Activated T-helper 2 cell treated with anti-CD3 and anti-CD28 coated beads, Interferon-gamma antibody, Interleukin-2, Interleukin-4, amounts not matched to agents 10 μg/mL and 5 μg/mL and 100 μg/mL, durations not matched to agents 14 hours and 24 hours and 36 hours (primary cell): ENCODE results near the gene KCTD2. TPM values are rescaled to one million over a fixed set of nuclear protein-coding genes. Genes with fewer than 3 reads are reported as not detected.
"Not testable (repeated sequence)": the region's sequence is repeated elsewhere in the genome, so short reads cannot be mapped to it uniquely, and the experiment has no call there.

Experiments
- DNase-seq: peaks from one replicate; pipeline ENCODE4 v3.0.0; 2021; ENCODE audit warnings: low spot score
- H3K27ac Mint-ChIP-seq: one replicate; pipeline ENCODE4 v1.8.0; 2021; ENCODE audit warnings: mixed read lengths
- H3K27me3 Mint-ChIP-seq: one replicate; pipeline ENCODE4 v1.8.0; 2021; ENCODE audit warnings: low read depth, mixed read lengths
- H3K36me3 Mint-ChIP-seq: one replicate; pipeline ENCODE4 v1.8.0; 2021; ENCODE audit warnings: low read depth, mixed read lengths
- H3K4me1 Mint-ChIP-seq: one replicate; pipeline ENCODE4 v1.8.0; 2021; ENCODE audit warnings: low read depth, mixed read lengths
- H3K4me3 Mint-ChIP-seq: one replicate; pipeline ENCODE4 v1.8.0; 2021; ENCODE audit warnings: low read depth, mild to moderate bottlenecking, moderate library complexity, mixed read lengths
- H3K9me3 Mint-ChIP-seq: one replicate; pipeline ENCODE4 v1.8.0; 2021; ENCODE audit warnings: mixed read lengths
- intact Hi-C: fragments of 100-400 bp; cut with micrococcal nuclease; formaldehyde crosslinking; loops from one replicate; pipeline ENCODE4 v1.15.1; 2023
- total RNA-seq: library from RNA; stranded (reverse); gene quantifications from 2 replicates; pipeline ENCODE4 v1.2.3, GENCODE V29; 2022

The KCTD2 gene
- total RNA-seq: 18.0 and 20.7 TPM in 2 replicates

DNA sequence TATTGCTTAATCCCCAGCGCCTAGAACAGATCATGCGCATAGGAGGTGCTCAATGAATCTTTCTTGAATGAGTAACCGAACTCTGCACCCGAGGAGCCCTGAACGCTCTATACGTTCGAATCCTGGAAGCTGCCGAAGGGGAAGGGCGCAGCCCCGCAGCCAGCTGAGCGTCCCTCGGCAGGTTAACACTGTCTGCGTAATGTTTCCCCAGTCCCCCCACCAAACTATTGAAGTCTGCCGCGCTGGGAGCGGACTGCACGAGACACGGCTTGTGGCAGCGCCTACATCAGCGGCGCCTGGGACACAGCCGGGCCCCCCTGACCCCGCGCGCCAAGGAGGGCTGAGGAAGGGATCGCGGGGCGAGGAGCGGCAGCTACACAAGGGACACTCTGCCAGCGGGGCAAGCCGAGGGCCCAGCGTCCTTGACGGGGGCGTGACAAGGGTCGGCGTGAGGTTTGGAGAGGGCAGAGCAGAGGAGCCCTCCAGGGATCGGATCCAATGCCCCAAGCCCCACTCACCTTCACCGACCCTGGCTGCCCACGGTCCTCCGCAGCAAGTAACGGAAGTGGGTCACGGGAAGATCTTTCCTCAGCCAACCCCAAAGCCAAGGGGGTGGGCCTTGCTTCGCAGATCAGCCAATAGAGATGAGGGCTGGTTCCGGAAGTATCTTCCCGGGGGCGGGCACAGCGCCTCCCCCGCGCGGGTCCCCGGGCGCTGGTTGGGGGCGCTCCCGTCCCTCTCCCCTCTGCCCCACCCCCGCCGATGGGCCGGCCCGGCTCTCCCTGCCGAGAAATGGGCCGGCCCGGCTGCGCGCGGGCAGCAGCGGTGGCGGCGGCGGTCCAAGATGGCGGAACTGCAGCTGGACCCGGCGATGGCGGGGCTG is at the start of gene KCTD2, which contains the start of gene ATP5PD:
Gene KCTD2 (plus strand): TSS at position 819 of the 883 bp plus-strand sequence. CDS start 26 bp downstream, at position 845.
Gene ATP5PD (minus strand): TSS at position 563 of the 883 bp plus-strand sequence. CDS start 4,319 bp downstream, outside the sequence.
- Mint-ChIP-seq H3K4me1 (peaks cover 35% of the 10 kb centered on the region), H3K27ac (peak within 1 kb of the TSS; percentile 86), H3K36me3 (peaks cover 20% of the 10 kb centered on the region), H3K9me3 (no peaks in the 10 kb centered on the region), H3K27me3 (no peaks in the 10 kb centered on the region), H3K4me3 (peak within 1 kb of the TSS; percentile 98)
- DNase-seq: peak; percentile 93
- intact Hi-C loops: loop anchor here (1.0 to 5.0 kb wide), 2 partner anchors 11 to 156 kb away; no protein-coding TSS in a partner anchor

DNA sequence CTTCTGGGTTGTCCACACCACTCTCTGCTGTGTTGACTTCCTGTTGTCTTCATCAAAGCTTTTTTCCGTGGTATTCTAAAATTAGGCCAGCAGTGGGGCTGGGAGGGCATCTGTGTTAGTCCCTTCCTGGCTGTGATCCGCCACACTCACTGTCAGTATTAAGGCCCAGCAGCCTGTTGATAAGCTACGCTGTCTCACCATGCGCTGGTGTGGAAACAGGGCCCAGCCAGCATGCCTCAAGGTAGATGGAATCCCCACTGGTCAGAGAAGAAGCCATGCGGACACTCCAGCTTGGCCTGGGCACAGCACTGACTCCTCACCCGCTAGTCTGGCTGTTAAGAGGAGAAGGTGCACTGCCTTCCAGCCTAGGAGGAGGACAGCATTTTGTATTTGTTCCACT is 48.2 kb upstream of the KCTD2 start:
- Mint-ChIP-seq H3K4me3 (no peak overlapping the region), H3K36me3 (no peaks in the 10 kb centered on the region), H3K27me3 (peaks cover 4% of the 10 kb centered on the region), H3K27ac (no peak overlapping the region), H3K9me3 (no peaks in the 10 kb centered on the region), H3K4me1 (peaks cover 9% of the 10 kb centered on the region)
- intact Hi-C loops: no loop called here
- DNase-seq: no peak

GRCh38 chr17:74999523-74999922 is 47.5 kb upstream of the KCTD2 start:
- no peak overlapping the region for H3K4me3 Mint-ChIP-seq
- peaks cover 9% of the 10 kb centered on the region for H3K4me1 Mint-ChIP-seq
- H3K36me3 Mint-ChIP-seq: no peaks in the 10 kb centered on the region
- intact Hi-C loops: no loop called here
- no peaks in the 10 kb centered on the region for H3K9me3 Mint-ChIP-seq
- DNase-seq: no peak
- H3K27ac Mint-ChIP-seq: no peak overlapping the region
- peaks cover 4% of the 10 kb centered on the region for H3K27me3 Mint-ChIP-seq

- Mint-ChIP-seq H3K9me3 (no peaks in the 10 kb centered on the region), H3K36me3 (no peaks in the 10 kb centered on the region), H3K27ac (no peak overlapping the region), H3K4me3 (no peak overlapping the region), H3K4me1 (peaks cover 9% of the 10 kb centered on the region), H3K27me3 (no peaks in the 10 kb centered on the region)
- intact Hi-C loops: no loop called here
- DNase-seq: no peak
Observed at GRCh38 chr17:75001915-75002843, 44.8 kb upstream of the KCTD2 start.

DNA sequence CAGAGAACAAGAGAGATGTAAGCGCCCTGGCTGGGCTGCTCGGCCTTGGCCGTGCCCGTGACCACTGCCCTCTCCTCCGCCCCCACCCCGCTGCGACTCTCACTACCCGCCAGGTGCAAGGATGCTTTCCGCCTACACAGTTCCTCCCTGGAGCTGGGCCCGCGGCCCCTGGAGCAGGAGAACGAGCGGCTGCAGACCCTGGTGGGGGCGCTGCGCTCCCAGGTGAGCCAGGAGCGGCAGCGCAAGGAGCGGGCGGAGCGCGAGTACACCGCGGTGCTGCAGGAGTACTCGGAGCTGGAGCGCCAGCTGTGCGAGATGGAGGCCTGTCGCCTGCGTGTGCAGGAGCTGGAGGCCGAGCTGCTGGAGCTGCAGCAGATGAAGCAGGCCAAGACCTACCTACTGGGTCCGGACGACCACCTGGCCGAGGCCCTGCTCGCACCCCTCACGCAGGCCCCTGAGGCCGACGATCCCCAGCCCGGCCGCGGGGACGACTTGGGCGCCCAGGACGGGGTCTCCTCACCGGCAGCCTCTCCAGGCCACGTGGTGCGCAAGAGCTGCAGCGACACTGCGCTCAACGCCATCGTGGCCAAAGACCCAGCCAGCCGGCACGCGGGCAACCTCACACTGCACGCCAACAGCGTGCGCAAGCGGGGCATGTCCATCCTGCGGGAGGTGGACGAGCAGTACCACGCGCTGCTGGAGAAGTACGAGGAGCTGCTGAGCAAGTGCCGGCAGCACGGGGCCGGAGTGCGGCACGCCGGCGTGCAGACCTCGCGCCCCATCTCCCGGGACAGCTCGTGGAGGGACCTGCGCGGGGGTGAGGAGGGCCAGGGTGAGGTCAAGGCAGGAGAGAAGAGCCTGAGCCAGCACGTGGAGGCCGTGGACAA is 43.7 kb upstream of the KCTD2 start:
- peaks cover 8% of the 10 kb centered on the region for H3K4me1 Mint-ChIP-seq
- H3K9me3 Mint-ChIP-seq: no peaks in the 10 kb centered on the region
- H3K27me3 Mint-ChIP-seq: no peaks in the 10 kb centered on the region
- no peak overlapping the region for H3K4me3 Mint-ChIP-seq
- intact Hi-C loops: no loop called here
- H3K36me3 Mint-ChIP-seq: no peaks in the 10 kb centered on the region
- no peak for DNase-seq
- H3K27ac Mint-ChIP-seq: no peak overlapping the region

DNA sequence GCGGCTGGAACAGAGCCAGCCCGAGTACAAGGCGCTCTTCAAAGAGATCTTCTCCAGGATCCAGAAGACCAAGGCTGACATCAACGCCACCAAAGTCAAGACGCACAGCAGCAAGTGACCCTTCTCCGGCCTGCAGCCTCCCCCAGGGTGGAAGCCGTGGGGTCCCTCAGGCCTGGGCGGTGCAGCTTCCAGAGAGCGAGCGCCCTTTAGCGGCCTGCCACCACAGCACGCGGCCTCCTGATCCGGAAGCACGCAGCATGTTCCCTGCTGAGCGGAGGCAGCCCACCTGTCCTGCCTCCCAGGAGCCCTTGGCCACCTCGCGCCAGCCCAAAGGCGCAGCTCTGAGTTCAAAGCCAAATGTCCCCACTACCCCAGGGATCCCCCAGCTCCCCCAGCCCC is 43.1 kb upstream of the KCTD2 start:
- Mint-ChIP-seq H3K27ac (no peak overlapping the region), H3K4me3 (no peak overlapping the region), H3K36me3 (no peaks in the 10 kb centered on the region), H3K27me3 (no peaks in the 10 kb centered on the region), H3K9me3 (no peaks in the 10 kb centered on the region), H3K4me1 (peaks cover 3% of the 10 kb centered on the region)
- intact Hi-C loops: no loop called here
- DNase-seq: no peak

DNA sequence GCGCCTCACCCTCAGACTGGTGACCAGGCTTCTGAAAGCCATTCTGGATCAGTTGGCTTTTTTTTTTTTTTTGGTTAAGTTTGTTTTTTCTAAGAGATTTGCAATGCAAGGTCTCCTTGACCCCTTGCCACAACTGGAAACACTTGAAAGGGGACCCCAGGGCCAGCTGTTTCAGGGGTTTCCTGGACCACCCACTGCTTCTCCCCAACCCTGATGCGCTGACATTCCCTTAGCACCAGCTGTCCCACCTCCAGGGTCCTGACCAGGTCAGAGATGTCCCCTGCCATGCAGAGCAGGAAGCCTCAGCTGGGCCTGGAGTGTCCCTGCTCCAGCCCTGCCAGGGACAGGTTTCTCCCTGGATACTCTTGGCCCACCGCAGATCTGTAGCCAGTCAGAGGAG is 42.7 kb upstream of the KCTD2 start:
- H3K27me3 Mint-ChIP-seq: no peaks in the 10 kb centered on the region
- intact Hi-C loops: no loop called here
- H3K36me3 Mint-ChIP-seq: no peaks in the 10 kb centered on the region
- H3K4me3 Mint-ChIP-seq: no peak overlapping the region
- peaks cover 3% of the 10 kb centered on the region for H3K4me1 Mint-ChIP-seq
- H3K27ac Mint-ChIP-seq: no peak overlapping the region
- no peak for DNase-seq
- no peaks in the 10 kb centered on the region for H3K9me3 Mint-ChIP-seq

- H3K9me3 Mint-ChIP-seq: no peaks in the 10 kb centered on the region
- H3K4me1 Mint-ChIP-seq: peaks cover 3% of the 10 kb centered on the region
- H3K27ac Mint-ChIP-seq: no peak overlapping the region
- intact Hi-C loops: no loop called here
- no peak overlapping the region for H3K4me3 Mint-ChIP-seq
- no peaks in the 10 kb centered on the region for H3K27me3 Mint-ChIP-seq
- no peak for DNase-seq
- H3K36me3 Mint-ChIP-seq: no peaks in the 10 kb centered on the region
Observed at GRCh38 chr17:75005291-75005690, 41.7 kb upstream of the KCTD2 start.

DNA sequence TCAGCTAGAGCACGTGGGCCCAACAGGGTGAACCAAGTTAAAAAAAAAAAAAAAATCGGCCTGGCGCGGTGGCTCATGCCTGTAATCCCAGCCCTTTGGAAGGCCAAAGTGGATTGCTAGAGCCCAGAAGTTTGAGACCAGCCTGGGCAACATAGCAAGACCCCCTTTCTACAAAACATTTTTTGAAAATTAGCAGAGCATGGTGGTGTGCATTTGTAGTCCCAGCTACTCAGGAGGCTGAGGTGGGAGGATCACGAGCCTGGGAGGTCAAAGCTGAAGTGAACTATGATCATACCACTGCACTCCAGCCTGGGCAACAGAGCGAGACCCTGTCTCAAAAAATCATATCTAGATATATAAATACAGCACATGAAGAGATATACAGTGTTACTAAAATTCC is 40.9 kb upstream of the KCTD2 start:
- H3K4me1 Mint-ChIP-seq, H3K4me3 Mint-ChIP-seq, H3K27me3 Mint-ChIP-seq, intact Hi-C loops, DNase-seq, H3K9me3 Mint-ChIP-seq, H3K36me3 Mint-ChIP-seq, H3K27ac Mint-ChIP-seq: not testable (repeated sequence)

GRCh38 chr17:75006653-75007052 is 40.4 kb upstream of the KCTD2 start:
- Mint-ChIP-seq H3K36me3 (no peaks in the 10 kb centered on the region), H3K27me3 (no peaks in the 10 kb centered on the region), H3K27ac (no peak overlapping the region), H3K4me3 (no peak overlapping the region), H3K4me1 (peaks cover 8% of the 10 kb centered on the region), H3K9me3 (no peaks in the 10 kb centered on the region)
- no peak for DNase-seq
- intact Hi-C loops: no loop called here

- intact Hi-C loops: no loop called here
- no peak overlapping the region for H3K4me3 Mint-ChIP-seq
- H3K27ac Mint-ChIP-seq: no peak overlapping the region
- no peaks in the 10 kb centered on the region for H3K9me3 Mint-ChIP-seq
- peaks cover 13% of the 10 kb centered on the region for H3K4me1 Mint-ChIP-seq
- H3K27me3 Mint-ChIP-seq: no peaks in the 10 kb centered on the region
- H3K36me3 Mint-ChIP-seq: peaks cover 1% of the 10 kb centered on the region
- no peak for DNase-seq
Observed at GRCh38 chr17:75008373-75008772, 38.7 kb upstream of the KCTD2 start.

GRCh38 chr17:75009139-75009724 is 37.8 kb upstream of the KCTD2 start:
- intact Hi-C loops: no loop called here
- Mint-ChIP-seq H3K4me3 (no peak overlapping the region), H3K36me3 (peaks cover 7% of the 10 kb centered on the region), H3K27me3 (no peaks in the 10 kb centered on the region), H3K9me3 (no peaks in the 10 kb centered on the region), H3K27ac (no peak overlapping the region), H3K4me1 (peaks cover 19% of the 10 kb centered on the region)
- DNase-seq: no peak
